SU-DHL-6 (cell line): ENCODE results near the gene TMA7.

ENCODE experiments used
- H2AFZ ChIP-seq: fragments of 200-600 bp; sonication (generic); 2 replicates; pipeline ENCODE4 v1.6.1; 2014; ENCODE audit warnings: low read depth, mild to moderate bottlenecking, moderate library complexity, mixed read lengths, antibody characterized with exemption, low read length; ENCODE audit not compliant: severe bottlenecking
- H3F3A ChIP-seq: fragments of 200-600 bp; shearing (Covaris generic); 2 replicates; pipeline ENCODE4 v1.6.0; 2016; ENCODE audit warnings: antibody characterized with exemption, mild to moderate bottlenecking; ENCODE audit not compliant: insufficient read depth
- H3K27ac ChIP-seq: fragments of 200-600 bp; sonication (generic); 2 replicates; pipeline ENCODE4 v1.5.1; 2016; ENCODE audit warnings: low read depth, mild to moderate bottlenecking, low read length, moderate library complexity, mixed read lengths
- H3K27me3 ChIP-seq: fragments of 200-600 bp; sonication (generic), shearing (Covaris generic); 2 replicates; pipeline ENCODE4 v1.6.0; 2014; ENCODE audit warnings: mild to moderate bottlenecking, low read length
- H3K36me3 ChIP-seq: fragments of 200-600 bp; sonication (generic); 2 replicates; pipeline ENCODE4 v1.6.1; 2014; ENCODE audit warnings: mild to moderate bottlenecking, low read length, mixed read lengths
- H3K4me2 ChIP-seq: fragments of 300-600, 200-600 bp; shearing (Covaris generic), sonication (generic); 2 replicates; pipeline ENCODE4 v1.6.0; 2014; ENCODE audit warnings: low read length, low read depth, mild to moderate bottlenecking; ENCODE audit not compliant: poor library complexity, severe bottlenecking
- H3K4me3 ChIP-seq: fragments of 200-600 bp; sonication (generic); 2 replicates; pipeline ENCODE4 v1.5.1; 2014; ENCODE audit warnings: antibody characterized with exemption, low read length, mild to moderate bottlenecking, mixed read lengths; ENCODE audit not compliant: insufficient read depth, poor library complexity, severe bottlenecking
- H3K79me2 ChIP-seq: fragments of 200-600 bp; sonication (generic); 2 replicates; pipeline ENCODE4 v1.6.1; 2014; ENCODE audit warnings: mild to moderate bottlenecking, low read length, moderate library complexity; ENCODE audit not compliant: insufficient read depth
- H3K9ac ChIP-seq: fragments of 200-600 bp; sonication (generic); 2 replicates; pipeline ENCODE4 v1.7.0; 2014; ENCODE audit warnings: mild to moderate bottlenecking, low read length
- H3K9me2 ChIP-seq: fragments of 200-600 bp; sonication (generic); replicated peaks from 2 replicates; pipeline ENCODE4 v1.6.1; 2014; ENCODE audit warnings: low read length; ENCODE audit not compliant: insufficient read depth
- H3K9me3 ChIP-seq: fragments of 200-600 bp; sonication (generic); 2 replicates; pipeline ENCODE4 v1.6.1; 2014; ENCODE audit warnings: low read length, mixed read lengths; ENCODE audit not compliant: insufficient read depth
- H4K20me1 ChIP-seq: fragments of 200-600 bp; sonication (generic); 2 replicates; pipeline ENCODE4 v1.6.1; 2014; ENCODE audit warnings: low read depth, mild to moderate bottlenecking, antibody characterized with exemption, low read length, moderate library complexity, mixed read lengths
- CTCF ChIP-seq: fragments of 200-600 bp; sonication (generic); IDR thresholded peaks from one replicate; pipeline ENCODE4 v1.5.1; 2017; ENCODE audit warnings: antibody characterized with exemption, mild to moderate bottlenecking, low read length, moderate library complexity; ENCODE audit not compliant: insufficient read depth, poor library complexity, severe bottlenecking
- EZH2phosphoT487 ChIP-seq: fragments of 200-600 bp; sonication (generic), shearing (Covaris generic); conservative IDR thresholded peaks from 2 replicates; pipeline ENCODE4 v1.6.1; 2018; ENCODE audit warnings: mild to moderate bottlenecking, antibody characterized with exemption, low read length, moderate library complexity, mixed read lengths

The TMA7 gene

GRCh38 chr3:48397767-48398681, 42.0 kb upstream of the TMA7 start:
- H3K9me3 ChIP-seq, result no peaks in the 10 kb centered on the region
- H3K27ac ChIP-seq, result no peak overlapping the region
- no peak for TF ChIP-seq EZH2phosphoT487
- TF ChIP-seq CTCF, result no peak
- H3K36me3 ChIP-seq, result no peaks in the 10 kb centered on the region
- H3K79me2 ChIP-seq, result no peaks in the 10 kb centered on the region
- H3K9me2 ChIP-seq, result no peaks in the 10 kb centered on the region
- H4K20me1 ChIP-seq, result no peaks in the 10 kb centered on the region
- H3K4me3 ChIP-seq, result no peak overlapping the region
- H2AFZ ChIP-seq, result no peak overlapping the region
- H3K4me2 ChIP-seq, result no peak overlapping the region
- H3F3A ChIP-seq, result no peaks in the 10 kb centered on the region
- H3K27me3 ChIP-seq, result no peaks in the 10 kb centered on the region
- H3K9ac ChIP-seq, result no peak overlapping the region

GRCh38 chr3:48398701-48399386, 41.2 kb upstream of the TMA7 start:
- Histone ChIP-seq H3K79me2 (no peaks in the 10 kb centered on the region), H3K27ac (no peak overlapping the region), H3F3A (no peaks in the 10 kb centered on the region), H3K9me3 (no peaks in the 10 kb centered on the region), H4K20me1 (no peaks in the 10 kb centered on the region), H3K9me2 (no peaks in the 10 kb centered on the region), H3K36me3 (no peaks in the 10 kb centered on the region), H2AFZ (no peak overlapping the region), H3K27me3 (no peaks in the 10 kb centered on the region), H3K4me3 (no peak overlapping the region), H3K4me2 (no peak overlapping the region), H3K9ac (no peak overlapping the region)
- TF ChIP-seq CTCF (no peak), EZH2phosphoT487 (no peak)

GRCh38 chr3:48399387-48400172, 40.5 kb upstream of the TMA7 start:
- Histone ChIP-seq H3K9me3 (no peaks in the 10 kb centered on the region), H3K9me2 (no peaks in the 10 kb centered on the region), H3K27me3 (no peaks in the 10 kb centered on the region), H3K9ac (no peak overlapping the region), H3K4me3 (no peak overlapping the region), H4K20me1 (no peaks in the 10 kb centered on the region), H3K27ac (no peak overlapping the region), H3K4me2 (no peak overlapping the region), H2AFZ (no peak overlapping the region), H3F3A (no peaks in the 10 kb centered on the region), H3K79me2 (no peaks in the 10 kb centered on the region), H3K36me3 (no peaks in the 10 kb centered on the region)
- TF ChIP-seq EZH2phosphoT487 (no peak), CTCF (no peak)
